HG03558 (cell line): ENCODE results near the gene PTAR1.

ENCODE experiments used
- ATAC-seq: cut with Tn5 transposase; IDR thresholded peaks from one replicate; pipeline ENCODE4 v1.9.1; 2021; ENCODE audit warnings: moderate number of reproducible peaks; ENCODE audit not compliant: unreplicated experiment; ENCODE audit errors: extremely low read depth

Gene PTAR1

GRCh38 chr9:69675563-69675962 lies 84.2 kb downstream of the PTAR1 start:
- ATAC-seq: no peak

- no peak for ATAC-seq
Measured at GRCh38 chr9:69674716-69675438, 84.9 kb downstream of the PTAR1 start.

GRCh38 chr9:69674112-69674685 lies 85.6 kb downstream of the PTAR1 start:
- ATAC-seq: no peak

- no peak for ATAC-seq
Measured at GRCh38 chr9:69673311-69673640, 86.5 kb downstream of the PTAR1 start.

GRCh38 chr9:69672596-69673310 lies 87.1 kb downstream of the PTAR1 start:
- ATAC-seq: peak; percentile 79

- ATAC-seq: no peak
Measured at GRCh38 chr9:69671879-69672595, 87.8 kb downstream of the PTAR1 start, which contains the start of gene APBA1. APBA1 (minus strand) TSS chr9:69672371.

GRCh38 chr9:69671311-69671878 lies 88.4 kb downstream of the PTAR1 start:
- ATAC-seq: no peak

GRCh38 chr9:69667306-69667705 lies 92.5 kb downstream of the PTAR1 start:
- ATAC-seq: no peak

- no peak for ATAC-seq
Measured at GRCh38 chr9:69660304-69660703, 99.5 kb downstream of the PTAR1 start.
